Measurements from ENCODE around the gene AIG1. TPM values are rescaled to one million over a fixed set of nuclear protein-coding genes. Genes with fewer than 3 reads are reported as not detected.

Gene AIG1
- total RNA-seq, 1 experiment from 2014 or later: 2.2 TPM

- Histone ChIP-seq H3K27ac (ENCODE audit: low read depth, low read length, poor library complexity, severe bottlenecking) (no peak overlapping the region), H3K27me3 (replicated peaks; ENCODE audit: insufficient read depth, low read depth, low read length, poor library complexity) (no peaks in the 10 kb centered on the region), H3K4me1 (ENCODE audit: insufficient read depth, low read length, poor library complexity, severe bottlenecking) (no peaks in the 10 kb centered on the region), H3K4me3 (ENCODE audit: low read depth, low read length, poor library complexity, severe bottlenecking) (no peak overlapping the region), H3K9me3 (ENCODE audit: low read depth, low read length, poor library complexity, severe bottlenecking) (no peaks in the 10 kb centered on the region), H3K36me3 (ENCODE audit: insufficient read depth, low read length, poor library complexity, severe bottlenecking) (no peaks in the 10 kb centered on the region)
- POLR2A ChIA-PET (ENCODE audit: low non-redundant PET): no interaction called here
- no TSS peak for BruUV-seq (replicated peaks)
- intact Hi-C loops (cut with micrococcal nuclease; ENCODE audit: unreplicated experiment): no loop called here
- DNase-seq (ENCODE audit: low spot score): no peak
- TF ChIP-seq, protein P1, sequence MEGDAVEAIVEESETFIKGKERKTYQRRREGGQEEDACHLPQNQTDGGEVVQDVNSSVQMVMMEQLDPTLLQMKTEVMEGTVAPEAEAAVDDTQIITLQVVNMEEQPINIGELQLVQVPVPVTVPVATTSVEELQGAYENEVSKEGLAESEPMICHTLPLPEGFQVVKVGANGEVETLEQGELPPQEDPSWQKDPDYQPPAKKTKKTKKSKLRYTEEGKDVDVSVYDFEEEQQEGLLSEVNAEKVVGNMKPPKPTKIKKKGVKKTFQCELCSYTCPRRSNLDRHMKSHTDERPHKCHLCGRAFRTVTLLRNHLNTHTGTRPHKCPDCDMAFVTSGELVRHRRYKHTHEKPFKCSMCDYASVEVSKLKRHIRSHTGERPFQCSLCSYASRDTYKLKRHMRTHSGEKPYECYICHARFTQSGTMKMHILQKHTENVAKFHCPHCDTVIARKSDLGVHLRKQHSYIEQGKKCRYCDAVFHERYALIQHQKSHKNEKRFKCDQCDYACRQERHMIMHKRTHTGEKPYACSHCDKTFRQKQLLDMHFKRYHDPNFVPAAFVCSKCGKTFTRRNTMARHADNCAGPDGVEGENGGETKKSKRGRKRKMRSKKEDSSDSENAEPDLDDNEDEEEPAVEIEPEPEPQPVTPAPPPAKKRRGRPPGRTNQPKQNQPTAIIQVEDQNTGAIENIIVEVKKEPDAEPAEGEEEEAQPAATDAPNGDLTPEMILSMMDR (conservative IDR thresholded peaks at IDR 0.05; ENCODE audit: low read depth, low read length): no peak
- TF ChIP-seq EZH2 (IDR thresholded peaks at IDR 0.05; ENCODE audit: borderline replicate concordance, low read depth, low read length, poor library complexity, severe bottlenecking): no peak
- CTCF ChIA-PET: no interaction called here
Measured at GRCh38 chr6:143332153-143332845, 271.6 kb downstream of the AIG1 start.

- ChIA-PET CTCF (no interaction called here), POLR2A (ENCODE audit: low non-redundant PET) (no interaction called here)
- intact Hi-C loops (cut with micrococcal nuclease; ENCODE audit: unreplicated experiment): no loop called here
- DNase-seq (ENCODE audit: low spot score): no peak
- no peaks in the 10 kb centered on the region for H3K27me3 ChIP-seq (replicated peaks; ENCODE audit: insufficient read depth, low read depth, low read length, poor library complexity)
- H3K36me3 ChIP-seq (ENCODE audit: insufficient read depth, low read length, poor library complexity, severe bottlenecking): no peaks in the 10 kb centered on the region
- no peak for TF ChIP-seq EZH2 (IDR thresholded peaks at IDR 0.05; ENCODE audit: borderline replicate concordance, low read depth, low read length, poor library complexity, severe bottlenecking)
- TF ChIP-seq, protein P1 (conservative IDR thresholded peaks at IDR 0.05; ENCODE audit: low read depth, low read length): no peak
- H3K4me1 ChIP-seq (ENCODE audit: insufficient read depth, low read length, poor library complexity, severe bottlenecking): no peaks in the 10 kb centered on the region
- H3K9me3 ChIP-seq (ENCODE audit: low read depth, low read length, poor library complexity, severe bottlenecking): no peaks in the 10 kb centered on the region
- H3K4me3 ChIP-seq (ENCODE audit: low read depth, low read length, poor library complexity, severe bottlenecking): no peak overlapping the region
- BruUV-seq (replicated peaks): no TSS peak
- H3K27ac ChIP-seq (ENCODE audit: low read depth, low read length, poor library complexity, severe bottlenecking): no peak overlapping the region
Measured at GRCh38 chr6:143333081-143333480, 272.4 kb downstream of the AIG1 start.

DNA sequence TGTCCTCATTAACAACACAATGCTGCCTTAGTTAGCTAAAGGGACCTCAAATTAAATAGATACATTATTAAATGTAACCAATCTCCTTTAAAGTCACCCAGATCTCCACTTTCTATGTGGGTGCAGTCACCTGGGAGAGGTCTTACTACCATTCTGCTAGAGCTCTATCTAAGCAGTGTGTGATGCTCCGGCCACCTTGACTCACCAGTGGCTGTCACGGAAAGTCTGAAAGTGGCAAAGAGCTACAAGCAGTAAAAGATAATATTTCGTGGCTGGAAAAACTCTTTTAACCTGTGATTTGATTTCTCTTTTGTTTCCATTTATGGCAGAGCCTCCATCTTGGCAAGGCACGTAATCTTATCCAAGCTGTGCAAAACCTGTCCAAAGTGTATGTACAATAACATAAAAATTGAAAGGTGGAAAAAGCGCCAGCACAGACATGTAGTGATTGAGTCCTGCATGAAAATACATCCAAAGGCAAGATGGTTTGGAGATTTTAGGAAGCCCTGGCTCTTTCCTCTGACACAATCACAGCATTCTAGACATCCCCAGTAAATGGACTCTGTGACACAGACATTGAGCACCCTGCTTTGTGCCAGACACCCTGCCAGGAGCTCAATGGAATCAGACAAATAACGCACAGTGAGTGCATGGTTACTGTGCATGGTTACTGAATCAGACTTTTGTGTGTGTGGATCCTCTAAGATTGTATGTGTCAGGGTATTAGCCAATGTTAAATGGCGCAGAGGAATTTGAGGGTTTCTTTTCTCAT lies 273.2 kb downstream of the AIG1 start:
- H3K9me3 ChIP-seq (ENCODE audit: low read depth, low read length, poor library complexity, severe bottlenecking): no peaks in the 10 kb centered on the region
- ChIA-PET POLR2A (ENCODE audit: low non-redundant PET) (no interaction called here), CTCF (no interaction called here)
- no peaks in the 10 kb centered on the region for H3K27me3 ChIP-seq (replicated peaks; ENCODE audit: insufficient read depth, low read depth, low read length, poor library complexity)
- intact Hi-C loops (cut with micrococcal nuclease; ENCODE audit: unreplicated experiment): no loop called here
- H3K4me3 ChIP-seq (ENCODE audit: low read depth, low read length, poor library complexity, severe bottlenecking): no peak overlapping the region
- no peaks in the 10 kb centered on the region for H3K4me1 ChIP-seq (ENCODE audit: insufficient read depth, low read length, poor library complexity, severe bottlenecking)
- DNase-seq (ENCODE audit: low spot score): no peak
- H3K27ac ChIP-seq (ENCODE audit: low read depth, low read length, poor library complexity, severe bottlenecking): no peak overlapping the region
- no peaks in the 10 kb centered on the region for H3K36me3 ChIP-seq (ENCODE audit: insufficient read depth, low read length, poor library complexity, severe bottlenecking)
- TF ChIP-seq, protein P1 (conservative IDR thresholded peaks at IDR 0.05; ENCODE audit: low read depth, low read length): no peak
- no peak for TF ChIP-seq EZH2 (IDR thresholded peaks at IDR 0.05; ENCODE audit: borderline replicate concordance, low read depth, low read length, poor library complexity, severe bottlenecking)
- no TSS peak for BruUV-seq (replicated peaks)

Measured in A673 (cell line).